IMR-90 (cell line): ENCODE results near the gene GRB10. TPM values are rescaled to one million over a fixed set of nuclear protein-coding genes. Genes with fewer than 3 reads are reported as not detected.

Source experiments
- ATAC-seq: fragments of 200-7000 bp; cut with Tn5 transposase; 2 replicates; pipeline ENCODE4 v1.9.1; 2020; ENCODE audit warnings: low read depth, mild to moderate bottlenecking, moderate library complexity
- BruUV-seq: library from RNA; stranded (reverse); fragments of 400-500 nt; replicated peaks from 2 replicates; lab custom pipeline; 2021; lab: Mats Ljungman, UMichigan
- CTCF ChIA-PET: fragments of 300-600 bp; formaldehyde crosslinking; extraction: SDS; loops from one replicate; lab custom pipeline; 2021; ENCODE audit warnings: antibody characterized with exemption; lab: Yijun Ruan, JAX
- POLR2A ChIA-PET: fragments of 300-600 bp; sonication (Branson Sonifier 250); formaldehyde crosslinking; loops from one replicate; lab custom pipeline; 2022; ENCODE audit warnings: antibody characterized with exemption; ENCODE audit not compliant: unreplicated experiment; lab: Charles Lee
- DNase-seq: peaks from one replicate; pipeline ENCODE4 v3.0.0; 2013
- H2AFZ ChIP-seq: replicated peaks from 2 replicates; pipeline ENCODE3; 2013; ENCODE audit warnings: low read length, mild to moderate bottlenecking; ENCODE audit not compliant: poor library complexity
- H2AK5ac ChIP-seq: 2 replicates; pipeline ENCODE4 v1.6.1; 2013; ENCODE audit warnings: low read depth, low read length, inconsistent platforms
- H2AK9ac ChIP-seq: replicated peaks from 2 replicates; pipeline ENCODE3; 2013; ENCODE audit warnings: mild to moderate bottlenecking, low read depth, low read length, moderate library complexity; ENCODE audit not compliant: poor library complexity
- H2BK120ac ChIP-seq: 2 replicates; pipeline ENCODE4 v1.6.1; 2013; ENCODE audit warnings: low read depth, low read length, inconsistent platforms
- H2BK15ac ChIP-seq: 3 replicates; pipeline ENCODE4 v1.6.1; 2013; ENCODE audit warnings: low read depth, low read length, inconsistent platforms
- H2BK20ac ChIP-seq: 2 replicates; pipeline ENCODE4 v1.6.1; 2013; ENCODE audit warnings: low read depth, mild to moderate bottlenecking, inconsistent platforms, low read length, moderate library complexity
- H2BK5ac ChIP-seq: 2 replicates; pipeline ENCODE4 v1.6.1; 2013; ENCODE audit warnings: mild to moderate bottlenecking, low read depth, low read length, inconsistent platforms; ENCODE audit not compliant: poor library complexity, severe bottlenecking
- H3K14ac ChIP-seq: replicated peaks from 2 replicates; pipeline ENCODE4 v1.6.1; 2013; ENCODE audit warnings: low read depth, low read length, inconsistent platforms
- H3K18ac ChIP-seq: 2 replicates; pipeline ENCODE4 v1.6.1; 2013; ENCODE audit warnings: low read depth, low read length, control low read depth
- H3K23ac ChIP-seq: 2 replicates; pipeline ENCODE4 v1.6.1; 2013; ENCODE audit warnings: low read depth, low read length, inconsistent platforms
- H3K27ac ChIP-seq: 2 replicates; pipeline ENCODE4 v1.5.1; 2013; ENCODE audit warnings: mild to moderate bottlenecking, control low read depth, low read length; ENCODE audit not compliant: insufficient read depth
- H3K27me3 ChIP-seq: 2 replicates; pipeline ENCODE4 v1.6.1; 2013; ENCODE audit warnings: low read length; ENCODE audit not compliant: control insufficient read depth, insufficient read depth
- H3K36me3 ChIP-seq: 2 replicates; pipeline ENCODE4 v1.6.1; 2013; ENCODE audit warnings: low read length, mixed read lengths; ENCODE audit not compliant: control insufficient read depth, insufficient read depth
- H3K4ac ChIP-seq: 2 replicates; pipeline ENCODE4 v1.6.1; 2013; ENCODE audit warnings: low read depth, low read length, inconsistent platforms
- H3K4me1 ChIP-seq: 2 replicates; pipeline ENCODE4 v1.6.1; 2013; ENCODE audit warnings: low read length, mixed read lengths; ENCODE audit not compliant: control insufficient read depth, insufficient read depth
- H3K4me2 ChIP-seq: 2 replicates; pipeline ENCODE4 v1.6.1; 2013; ENCODE audit warnings: low read depth, mild to moderate bottlenecking, control low read depth, low read length, moderate library complexity
- H3K4me3 ChIP-seq: 2 replicates; pipeline ENCODE4 v1.5.1; 2013; ENCODE audit warnings: low read depth, mild to moderate bottlenecking, control low read depth, low read length, moderate library complexity; ENCODE audit not compliant: insufficient read depth
- H3K56ac ChIP-seq: 2 replicates; pipeline ENCODE4 v1.6.1; 2013; ENCODE audit warnings: low read length, inconsistent platforms; ENCODE audit not compliant: insufficient read depth; ENCODE audit errors: extremely low read depth
- H3K79me1 ChIP-seq, 2 experiments: 2 replicates each; pipeline ENCODE4 v1.6.1; 2013; ENCODE audit warnings: low read length in 2 of 2, inconsistent platforms in 1 of 2, low read depth in 1 of 2
- H3K9ac ChIP-seq: 2 replicates; pipeline ENCODE4 v1.6.1; 2013; ENCODE audit warnings: low read depth, low read length, control low read depth
- H3K9me1 ChIP-seq: 2 replicates; pipeline ENCODE4 v1.6.1; 2013; ENCODE audit warnings: low read length, inconsistent platforms; ENCODE audit not compliant: insufficient read depth
- H3K9me3 ChIP-seq: 2 replicates; pipeline ENCODE4 v1.6.1; 2013; ENCODE audit warnings: low read length; ENCODE audit not compliant: control insufficient read depth, insufficient read depth
- H4K20me1 ChIP-seq: 2 replicates; pipeline ENCODE4 v1.6.1; 2013; ENCODE audit warnings: low read length, inconsistent platforms; ENCODE audit not compliant: insufficient read depth
- H4K5ac ChIP-seq: 2 replicates; pipeline ENCODE4 v1.6.1; 2013; ENCODE audit warnings: mild to moderate bottlenecking, low read depth, low read length, control low read depth
- H4K8ac ChIP-seq, 2 experiments: 2 replicates each; pipeline ENCODE4 v1.6.1; 2013; ENCODE audit warnings: low read depth in 2 of 2, low read length in 2 of 2, control low read depth in 1 of 2, inconsistent platforms in 1 of 2
- H4K91ac ChIP-seq: 2 replicates; pipeline ENCODE4 v1.6.1; 2013; ENCODE audit warnings: low read depth, low read length, inconsistent platforms; ENCODE audit not compliant: insufficient read depth
- BHLHE40 ChIP-seq: fragments of 150-350 bp; IDR thresholded peaks from 2 replicates; pipeline ENCODE4 v1.6.1; 2016; ENCODE audit warnings: mild to moderate bottlenecking, low read depth, low read length
- CEBPB ChIP-seq: IDR thresholded peaks from 2 replicates; pipeline ENCODE4 v1.6.1; 2012; ENCODE audit warnings: low read depth, low read length, improper control_type of control experiment
- CHD1 ChIP-seq: IDR thresholded peaks from 2 replicates; pipeline ENCODE4 v1.6.1; 2012; ENCODE audit warnings: low read depth, low read length, improper control_type of control experiment
- CTCF ChIP-seq: conservative IDR thresholded peaks from 2 replicates; pipeline ENCODE4 v1.5.1; 2012; ENCODE audit warnings: mild to moderate bottlenecking, low read depth, low read length, improper control_type of control experiment
- ELK1 ChIP-seq: fragments of 150-350 bp; IDR thresholded peaks from 2 replicates; pipeline ENCODE4 v1.6.1; 2016; ENCODE audit warnings: low read depth, mild to moderate bottlenecking, low read length, moderate library complexity, borderline replicate concordance
- FOS ChIP-seq: fragments of 150-350 bp; IDR thresholded peaks from 2 replicates; pipeline ENCODE4 v1.6.1; 2016; ENCODE audit warnings: low read depth, low read length
- MAFK ChIP-seq: IDR thresholded peaks from 2 replicates; pipeline ENCODE4 v1.6.1; 2012; ENCODE audit warnings: low read depth, low read length, improper control_type of control experiment
- MXI1 ChIP-seq: IDR thresholded peaks from 2 replicates; pipeline ENCODE4 v1.6.1; 2012; ENCODE audit warnings: low read depth, mild to moderate bottlenecking, low read length, moderate library complexity, borderline replicate concordance
- NFE2L2 ChIP-seq: fragments of 150-350 bp; IDR thresholded peaks from 2 replicates; pipeline ENCODE4 v1.6.1; 2016; ENCODE audit warnings: low read depth, mild to moderate bottlenecking, low read length
- POLR2A ChIP-seq: IDR thresholded peaks from 2 replicates; pipeline ENCODE4 v1.6.1; 2012; ENCODE audit warnings: mild to moderate bottlenecking, low read depth, low read length
- RAD21 ChIP-seq: IDR thresholded peaks from 2 replicates; pipeline ENCODE4 v1.6.1; 2012; ENCODE audit warnings: low read length, improper control_type of control experiment
- RCOR1 ChIP-seq: IDR thresholded peaks from 2 replicates; pipeline ENCODE4 v1.6.1; 2012; ENCODE audit warnings: mild to moderate bottlenecking, low read length, improper control_type of control experiment; ENCODE audit not compliant: insufficient replicate concordance
- RFX5 ChIP-seq: IDR thresholded peaks from 2 replicates; pipeline ENCODE4 v1.8.0; 2012; ENCODE audit warnings: low read depth, mild to moderate bottlenecking, low read length, moderate library complexity
- SMC3 ChIP-seq: fragments of 150-350 bp; IDR thresholded peaks from 2 replicates; pipeline ENCODE4 v1.6.1; 2016; ENCODE audit warnings: low read depth, mild to moderate bottlenecking, antibody characterized with exemption, low read length, moderate library complexity
- USF2 ChIP-seq: fragments of 150-350 bp; IDR thresholded peaks from 2 replicates; pipeline ENCODE4 v1.6.1; 2017; ENCODE audit warnings: mild to moderate bottlenecking, antibody characterized with exemption, low read length, low read depth
- WGBS, 2 experiments: methylation state at CpG; one replicate each; pipeline versions ENCODE4 v1.1.5 to v1.1.7; 2013; ENCODE audit warnings: missing lambda C conversion rate in 2 of 2; ENCODE audit not compliant: insufficient read length in 1 of 2; ENCODE audit errors: extremely low coverage in 2 of 2; 5-methylcytosine and 5-hydroxymethylcytosine counted together
- dilution Hi-C: fragments of 300-500 bp; cut with HindIII; formaldehyde crosslinking; loops from one replicate; pipeline ENCODE4 v1.14.3; 2018; ENCODE audit warnings: low sequenced_read_pairs; ENCODE audit not compliant: unreplicated experiment
- in situ Hi-C: fragments of 300-500 bp; cut with MboI; formaldehyde crosslinking; loops from 3 replicates; pipeline ENCODE4 v1.14.3; 2019; ENCODE audit warnings: low sequenced_read_pairs, inconsistent platforms, mixed read lengths
- intact Hi-C: fragments of 100-400 bp; cut with micrococcal nuclease; formaldehyde crosslinking; loops from 2 replicates; pipeline ENCODE4 v1.10.0; 2022
- polyA plus RNA-seq, 3 experiments: library from polyadenylated mRNA; depleted of rRNA; stranded (reverse); fragments of >200 nt; gene quantifications; 2 replicates each; pipeline ENCODE4 v1.2.3, GENCODE V29; 2012; ENCODE audit warnings: low replicate concordance in 1 of 3
- total RNA-seq: library from RNA; depleted of rRNA; stranded (reverse); fragments of >200 nt; gene quantifications from 2 replicates; pipeline ENCODE4 v1.2.3, GENCODE V29; 2012

The GRB10 gene
- total and polyA plus RNA-seq, 2 of the 4 experiments (the other 2 are of a cell fraction) = 6.3 to 15.1 TPM

- H3K4me1 ChIP-seq = peaks cover 1% of the 10 kb centered on the region; the same call in 1 of the 2 replicates
- H3K18ac ChIP-seq = no peak overlapping the region
- H4K5ac ChIP-seq = no peak overlapping the region
- POLR2A ChIA-PET = no interaction called here
- H3K4me2 ChIP-seq = no peak overlapping the region
- intact Hi-C loops = no loop called here
- no peak overlapping the region for H3K4me3 ChIP-seq
- no peaks in the 10 kb centered on the region; the same call in 1 of the 2 replicates for H3K9me1 ChIP-seq
- DNase-seq (no peak), ATAC-seq (no peak)
- H4K91ac ChIP-seq = no peak overlapping the region
- WGBS, 2 experiments = 82% methylated on average over 7 of the region's 16 CpGs; no CpG with 5 or more reads in 1 of the 2 experiments
- H3K27me3 ChIP-seq = no peaks in the 10 kb centered on the region
- peaks cover 4% of the 10 kb centered on the region for H3K36me3 ChIP-seq
- H2BK15ac ChIP-seq = no peak overlapping the region
- H2AK5ac ChIP-seq = no peak overlapping the region
- H2AFZ ChIP-seq = no peak overlapping the region
- CTCF ChIA-PET = no interaction called here
- peaks cover 4% of the 10 kb centered on the region; the same call in 1 of the 2 replicates for H4K20me1 ChIP-seq
- no peak overlapping the region for H4K8ac ChIP-seq
- no peak overlapping the region for H3K23ac ChIP-seq
- H3K9me3 ChIP-seq = no peaks in the 10 kb centered on the region
- no peak overlapping the region for H3K4ac ChIP-seq
- dilution Hi-C loops = no loop called here
- no peak overlapping the region for H3K14ac ChIP-seq
- H2AK9ac ChIP-seq = no peak overlapping the region
- in situ Hi-C loops = no loop called here
- no peak overlapping the region for H2BK120ac ChIP-seq
- H3K27ac ChIP-seq = no peak overlapping the region
- no peak overlapping the region for H3K56ac ChIP-seq
- H2BK5ac ChIP-seq = no peak overlapping the region
- no TSS peak for BruUV-seq
- no peak overlapping the region for H2BK20ac ChIP-seq
- H3K9ac ChIP-seq = no peak overlapping the region
- no peaks in the 10 kb centered on the region; a peak in 1 of 4 replicates for H3K79me1 ChIP-seq
- TF ChIP-seq USF2 (no peak), POLR2A (no peak), MXI1 (no peak), CTCF (no peak), MAFK (no peak), FOS (no peak), RCOR1 (no peak), ELK1 (no peak), SMC3 (no peak), CEBPB (no peak), RAD21 (no peak), RFX5 (no peak), NFE2L2 (no peak), BHLHE40 (no peak), CHD1 (no peak)
Observed at GRCh38 chr7:50656141-50656895, 126.4 kb downstream of the GRB10 start.
